GM23338 (cell line): ENCODE data around the gene SPATA31D1. TPM values are rescaled to one million over a fixed set of nuclear protein-coding genes. Genes with fewer than 3 reads are reported as not detected.

ENCODE experiments used
- ATAC-seq: fragments of 200-7000 bp; cut with Tn5 transposase; 3 replicates; pipeline ENCODE4 v1.9.1; 2020
- DNase-seq: peaks from one replicate; pipeline ENCODE4 v3.0.0-alpha.2; 2015; ENCODE audit warnings: low spot score
- H2AFZ ChIP-seq: fragments of 200-600 bp; sonication (generic); 2 replicates; pipeline ENCODE4 v1.8.0; 2016; ENCODE audit warnings: antibody characterized with exemption, mild to moderate bottlenecking, moderate library complexity
- H3F3A ChIP-seq: fragments of 200-600 bp; sonication (generic); replicated peaks from 2 replicates; pipeline ENCODE4 v1.8.0; 2017; ENCODE audit warnings: antibody characterized with exemption, mixed run types, low read depth
- H3K27ac ChIP-seq: fragments of 200-600 bp; sonication (generic); 2 replicates; pipeline ENCODE4 v1.6.1; 2016; ENCODE audit warnings: low read depth
- H3K27me3 ChIP-seq: fragments of 200-600 bp; sonication (generic); 2 replicates; pipeline ENCODE4 v1.8.0; 2016; ENCODE audit warnings: mild to moderate bottlenecking, mixed run types, moderate library complexity; ENCODE audit not compliant: insufficient read depth
- H3K36me3 ChIP-seq: fragments of 200-600 bp; sonication (generic); 2 replicates; pipeline ENCODE4 v1.8.0; 2016; ENCODE audit warnings: mild to moderate bottlenecking; ENCODE audit not compliant: insufficient read depth
- H3K4me1 ChIP-seq: fragments of 200-600 bp; sonication (generic); 2 replicates; pipeline ENCODE4 v1.8.0; 2016; ENCODE audit warnings: mild to moderate bottlenecking, moderate library complexity; ENCODE audit not compliant: insufficient read depth
- H3K4me2 ChIP-seq: fragments of 200-600 bp; sonication (generic); 2 replicates; pipeline ENCODE4 v1.7.1; 2017; ENCODE audit warnings: mixed run types
- H3K4me3 ChIP-seq: fragments of 200-600 bp; sonication (generic); 2 replicates; pipeline ENCODE4 v1.6.1; 2016; ENCODE audit warnings: mixed run types
- H3K79me2 ChIP-seq: fragments of 200-600 bp; sonication (generic); replicated peaks from 2 replicates; pipeline ENCODE4 v1.8.0; 2017; ENCODE audit warnings: mild to moderate bottlenecking; ENCODE audit not compliant: insufficient read depth
- H3K9me2 ChIP-seq: fragments of 200-600 bp; sonication (generic); 2 replicates; pipeline ENCODE4 v1.8.0; 2017; ENCODE audit not compliant: insufficient read depth
- H4K20me1 ChIP-seq: fragments of 200-600 bp; sonication (generic); replicated peaks from 2 replicates; pipeline ENCODE4 v1.8.0; 2017; ENCODE audit warnings: mild to moderate bottlenecking; ENCODE audit not compliant: insufficient read depth
- H3K27ac Mint-ChIP-seq: 2 replicates; pipeline ENCODE4 v1.8.0; 2020; ENCODE audit warnings: inconsistent platforms, mild to moderate bottlenecking, moderate library complexity, mixed read lengths
- H3K27me3 Mint-ChIP-seq: 3 replicates; pipeline ENCODE4 v1.8.0; 2022; ENCODE audit warnings: low read depth, mild to moderate bottlenecking, moderate library complexity, mixed read lengths, inconsistent platforms; ENCODE audit not compliant: insufficient read depth, poor library complexity
- H3K36me3 Mint-ChIP-seq: 3 replicates; pipeline ENCODE4 v1.8.0; 2021; ENCODE audit warnings: low read depth, mild to moderate bottlenecking, inconsistent platforms, moderate library complexity, mixed read lengths
- H3K4me1 Mint-ChIP-seq: 3 replicates; pipeline ENCODE4 v1.8.0; 2020; ENCODE audit warnings: mild to moderate bottlenecking, inconsistent platforms, mixed read lengths
- H3K4me3 Mint-ChIP-seq: 3 replicates; pipeline ENCODE4 v1.8.0; 2021; ENCODE audit warnings: moderate library complexity, mild to moderate bottlenecking, inconsistent platforms, mixed read lengths
- H3K9me3 Mint-ChIP-seq: 3 replicates; pipeline ENCODE4 v1.8.0; 2020; ENCODE audit warnings: moderate library complexity, mild to moderate bottlenecking, inconsistent platforms, mixed read lengths
- CTCF ChIP-seq, 2 experiments: fragments of 200-600 bp in 1 of 2; sonication (generic) in 1 of 2; conservative IDR thresholded peaks; 2 replicates each; pipeline versions ENCODE4 v1.5.1 to v1.6.1; 2016 to 2017; ENCODE audit warnings: antibody characterized with exemption in 2 of 2, low read depth in 2 of 2, mild to moderate bottlenecking in 2 of 2, moderate library complexity in 1 of 2
- EZH2 ChIP-seq: fragments of 200-600 bp; sonication (generic); IDR thresholded peaks from one replicate; pipeline ENCODE4 v1.8.0; 2017; ENCODE audit warnings: antibody characterized with exemption, mild to moderate bottlenecking, low read depth; ENCODE audit not compliant: unreplicated experiment
- JUNB ChIP-seq: IDR thresholded peaks from one replicate; pipeline ENCODE4 v1.6.1; 2016; ENCODE audit warnings: antibody characterized with exemption; ENCODE audit not compliant: unreplicated experiment
- POLR2AphosphoS5 ChIP-seq: IDR thresholded peaks from 2 replicates; pipeline ENCODE4 v1.6.1; 2016; ENCODE audit warnings: antibody characterized with exemption, low read depth
- STAT1 ChIP-seq: IDR thresholded peaks from one replicate; pipeline ENCODE4 v1.6.1; 2016; ENCODE audit warnings: antibody characterized with exemption; ENCODE audit not compliant: unreplicated experiment
- ZNF114 ChIP-seq: fragments of 250-450 bp; sonication (Bioruptor Pico); IDR thresholded peaks from 2 replicates; pipeline ENCODE4 v1.5.0; 2020; ENCODE audit warnings: mild to moderate bottlenecking, moderate library complexity
- polyA plus RNA-seq: library from polyadenylated mRNA; unstranded; fragments of >200 nt; fragmentation: Nextera tagmentation; extraction: Ambion mirVana; gene quantifications from 2 replicates; pipeline ENCODE4 v1.2.1, GENCODE V29; 2016
- total RNA-seq: library from RNA; depleted of rRNA; stranded (reverse); fragments of >200 nt; shearing (Covaris generic); gene quantifications from 2 replicates; pipeline ENCODE4 v1.2.3, GENCODE V29; 2014
- TF ChIP-seq, protein P1 (sequence below): IDR thresholded peaks from one replicate; pipeline ENCODE4 v1.6.1; 2018; ENCODE audit warnings: antibody characterized with exemption; ENCODE audit not compliant: unreplicated experiment
- TF ChIP-seq, protein P2 (sequence below): IDR thresholded peaks from 2 replicates; pipeline ENCODE4 v1.6.1; 2016; ENCODE audit warnings: antibody characterized with exemption
- TF ChIP-seq, protein P3 (sequence below): fragments of 250-450 bp; sonication (Bioruptor Pico); IDR thresholded peaks from 2 replicates; pipeline ENCODE4 v1.5.0; 2020; ENCODE audit warnings: mild to moderate bottlenecking, moderate library complexity

SPATA31D1 gene
- total and polyA plus RNA-seq, 2 experiments from 2014 or later, result not detected

- peaks cover 10% of the 10 kb centered on the region for H3K9me3 Mint-ChIP-seq
- H4K20me1 ChIP-seq, result no peaks in the 10 kb centered on the region
- H3K4me3 ChIP-seq, result no peak overlapping the region
- H3K79me2 ChIP-seq, result no peaks in the 10 kb centered on the region
- no peak for TF ChIP-seq POLR2AphosphoS5
- H3K27me3 ChIP-seq, result no peaks in the 10 kb centered on the region
- DNase-seq, result no peak
- no peaks in the 10 kb centered on the region for H3K27me3 Mint-ChIP-seq
- no peaks in the 10 kb centered on the region for H3K4me1 ChIP-seq
- no peak for ATAC-seq
- H2AFZ ChIP-seq, result no peak overlapping the region
- no peak overlapping the region for H3K27ac Mint-ChIP-seq
- peaks cover 5% of the 10 kb centered on the region for H3K9me2 ChIP-seq
- no peak overlapping the region for H3K4me3 Mint-ChIP-seq
- H3K4me2 ChIP-seq, result no peak overlapping the region
- no peaks in the 10 kb centered on the region for H3K36me3 ChIP-seq
- no peaks in the 10 kb centered on the region for H3F3A ChIP-seq
- H3K4me1 Mint-ChIP-seq, result no peaks in the 10 kb centered on the region
- H3K27ac ChIP-seq, result no peak overlapping the region
- H3K36me3 Mint-ChIP-seq, result peaks cover 4% of the 10 kb centered on the region
These were observed 31.8 kb downstream of the SPATA31D1 start for GRCh38 chr9:82020331-82020730.

GRCh38 chr9:82021198-82021597 lies 32.6 kb downstream of the SPATA31D1 start:
- no peaks in the 10 kb centered on the region for H3K36me3 ChIP-seq
- no peaks in the 10 kb centered on the region for H3K4me1 Mint-ChIP-seq
- H3K27me3 ChIP-seq, result no peaks in the 10 kb centered on the region
- no peaks in the 10 kb centered on the region for H3F3A ChIP-seq
- no peaks in the 10 kb centered on the region; the same call in 2 of the 3 replicates for H3K36me3 Mint-ChIP-seq
- ATAC-seq, result no peak
- H3K27me3 Mint-ChIP-seq, result no peaks in the 10 kb centered on the region
- peaks cover 5% of the 10 kb centered on the region for H3K9me2 ChIP-seq
- H3K4me3 Mint-ChIP-seq, result no peak overlapping the region
- H3K4me3 ChIP-seq, result no peak overlapping the region
- no peaks in the 10 kb centered on the region for H4K20me1 ChIP-seq
- H3K4me2 ChIP-seq, result no peak overlapping the region
- H3K79me2 ChIP-seq, result no peaks in the 10 kb centered on the region
- no peak for DNase-seq
- H3K4me1 ChIP-seq, result no peaks in the 10 kb centered on the region
- no peak overlapping the region for H3K27ac ChIP-seq
- H3K9me3 Mint-ChIP-seq, result peaks cover 5% of the 10 kb centered on the region; the same call in 1 of the 3 replicates
- peak overlapping the region; percentile 16; the same call in 1 of the 2 replicates for H3K27ac Mint-ChIP-seq
- peak overlapping the region; percentile 67; the same call in 1 of the 2 replicates for H2AFZ ChIP-seq
- TF ChIP-seq POLR2AphosphoS5, result no peak
- TF ChIP-seq, protein P1, sequence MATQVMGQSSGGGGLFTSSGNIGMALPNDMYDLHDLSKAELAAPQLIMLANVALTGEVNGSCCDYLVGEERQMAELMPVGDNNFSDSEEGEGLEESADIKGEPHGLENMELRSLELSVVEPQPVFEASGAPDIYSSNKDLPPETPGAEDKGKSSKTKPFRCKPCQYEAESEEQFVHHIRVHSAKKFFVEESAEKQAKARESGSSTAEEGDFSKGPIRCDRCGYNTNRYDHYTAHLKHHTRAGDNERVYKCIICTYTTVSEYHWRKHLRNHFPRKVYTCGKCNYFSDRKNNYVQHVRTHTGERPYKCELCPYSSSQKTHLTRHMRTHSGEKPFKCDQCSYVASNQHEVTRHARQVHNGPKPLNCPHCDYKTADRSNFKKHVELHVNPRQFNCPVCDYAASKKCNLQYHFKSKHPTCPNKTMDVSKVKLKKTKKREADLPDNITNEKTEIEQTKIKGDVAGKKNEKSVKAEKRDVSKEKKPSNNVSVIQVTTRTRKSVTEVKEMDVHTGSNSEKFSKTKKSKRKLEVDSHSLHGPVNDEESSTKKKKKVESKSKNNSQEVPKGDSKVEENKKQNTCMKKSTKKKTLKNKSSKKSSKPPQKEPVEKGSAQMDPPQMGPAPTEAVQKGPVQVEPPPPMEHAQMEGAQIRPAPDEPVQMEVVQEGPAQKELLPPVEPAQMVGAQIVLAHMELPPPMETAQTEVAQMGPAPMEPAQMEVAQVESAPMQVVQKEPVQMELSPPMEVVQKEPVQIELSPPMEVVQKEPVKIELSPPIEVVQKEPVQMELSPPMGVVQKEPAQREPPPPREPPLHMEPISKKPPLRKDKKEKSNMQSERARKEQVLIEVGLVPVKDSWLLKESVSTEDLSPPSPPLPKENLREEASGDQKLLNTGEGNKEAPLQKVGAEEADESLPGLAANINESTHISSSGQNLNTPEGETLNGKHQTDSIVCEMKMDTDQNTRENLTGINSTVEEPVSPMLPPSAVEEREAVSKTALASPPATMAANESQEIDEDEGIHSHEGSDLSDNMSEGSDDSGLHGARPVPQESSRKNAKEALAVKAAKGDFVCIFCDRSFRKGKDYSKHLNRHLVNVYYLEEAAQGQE, result no peak
- no peak for TF ChIP-seq JUNB
- no peak for TF ChIP-seq STAT1
- TF ChIP-seq, protein P2, sequence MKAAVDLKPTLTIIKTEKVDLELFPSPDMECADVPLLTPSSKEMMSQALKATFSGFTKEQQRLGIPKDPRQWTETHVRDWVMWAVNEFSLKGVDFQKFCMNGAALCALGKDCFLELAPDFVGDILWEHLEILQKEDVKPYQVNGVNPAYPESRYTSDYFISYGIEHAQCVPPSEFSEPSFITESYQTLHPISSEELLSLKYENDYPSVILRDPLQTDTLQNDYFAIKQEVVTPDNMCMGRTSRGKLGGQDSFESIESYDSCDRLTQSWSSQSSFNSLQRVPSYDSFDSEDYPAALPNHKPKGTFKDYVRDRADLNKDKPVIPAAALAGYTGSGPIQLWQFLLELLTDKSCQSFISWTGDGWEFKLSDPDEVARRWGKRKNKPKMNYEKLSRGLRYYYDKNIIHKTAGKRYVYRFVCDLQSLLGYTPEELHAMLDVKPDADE, result no peak
- TF ChIP-seq EZH2, result no peak
- no peak for TF ChIP-seq ZNF114 (CRISPR knock-in tag)
- no peak for TF ChIP-seq CTCF (conservative IDR thresholded peaks at IDR 0.05; ENCODE audit: low read depth in 2 of 2)
- TF ChIP-seq, protein P3, sequence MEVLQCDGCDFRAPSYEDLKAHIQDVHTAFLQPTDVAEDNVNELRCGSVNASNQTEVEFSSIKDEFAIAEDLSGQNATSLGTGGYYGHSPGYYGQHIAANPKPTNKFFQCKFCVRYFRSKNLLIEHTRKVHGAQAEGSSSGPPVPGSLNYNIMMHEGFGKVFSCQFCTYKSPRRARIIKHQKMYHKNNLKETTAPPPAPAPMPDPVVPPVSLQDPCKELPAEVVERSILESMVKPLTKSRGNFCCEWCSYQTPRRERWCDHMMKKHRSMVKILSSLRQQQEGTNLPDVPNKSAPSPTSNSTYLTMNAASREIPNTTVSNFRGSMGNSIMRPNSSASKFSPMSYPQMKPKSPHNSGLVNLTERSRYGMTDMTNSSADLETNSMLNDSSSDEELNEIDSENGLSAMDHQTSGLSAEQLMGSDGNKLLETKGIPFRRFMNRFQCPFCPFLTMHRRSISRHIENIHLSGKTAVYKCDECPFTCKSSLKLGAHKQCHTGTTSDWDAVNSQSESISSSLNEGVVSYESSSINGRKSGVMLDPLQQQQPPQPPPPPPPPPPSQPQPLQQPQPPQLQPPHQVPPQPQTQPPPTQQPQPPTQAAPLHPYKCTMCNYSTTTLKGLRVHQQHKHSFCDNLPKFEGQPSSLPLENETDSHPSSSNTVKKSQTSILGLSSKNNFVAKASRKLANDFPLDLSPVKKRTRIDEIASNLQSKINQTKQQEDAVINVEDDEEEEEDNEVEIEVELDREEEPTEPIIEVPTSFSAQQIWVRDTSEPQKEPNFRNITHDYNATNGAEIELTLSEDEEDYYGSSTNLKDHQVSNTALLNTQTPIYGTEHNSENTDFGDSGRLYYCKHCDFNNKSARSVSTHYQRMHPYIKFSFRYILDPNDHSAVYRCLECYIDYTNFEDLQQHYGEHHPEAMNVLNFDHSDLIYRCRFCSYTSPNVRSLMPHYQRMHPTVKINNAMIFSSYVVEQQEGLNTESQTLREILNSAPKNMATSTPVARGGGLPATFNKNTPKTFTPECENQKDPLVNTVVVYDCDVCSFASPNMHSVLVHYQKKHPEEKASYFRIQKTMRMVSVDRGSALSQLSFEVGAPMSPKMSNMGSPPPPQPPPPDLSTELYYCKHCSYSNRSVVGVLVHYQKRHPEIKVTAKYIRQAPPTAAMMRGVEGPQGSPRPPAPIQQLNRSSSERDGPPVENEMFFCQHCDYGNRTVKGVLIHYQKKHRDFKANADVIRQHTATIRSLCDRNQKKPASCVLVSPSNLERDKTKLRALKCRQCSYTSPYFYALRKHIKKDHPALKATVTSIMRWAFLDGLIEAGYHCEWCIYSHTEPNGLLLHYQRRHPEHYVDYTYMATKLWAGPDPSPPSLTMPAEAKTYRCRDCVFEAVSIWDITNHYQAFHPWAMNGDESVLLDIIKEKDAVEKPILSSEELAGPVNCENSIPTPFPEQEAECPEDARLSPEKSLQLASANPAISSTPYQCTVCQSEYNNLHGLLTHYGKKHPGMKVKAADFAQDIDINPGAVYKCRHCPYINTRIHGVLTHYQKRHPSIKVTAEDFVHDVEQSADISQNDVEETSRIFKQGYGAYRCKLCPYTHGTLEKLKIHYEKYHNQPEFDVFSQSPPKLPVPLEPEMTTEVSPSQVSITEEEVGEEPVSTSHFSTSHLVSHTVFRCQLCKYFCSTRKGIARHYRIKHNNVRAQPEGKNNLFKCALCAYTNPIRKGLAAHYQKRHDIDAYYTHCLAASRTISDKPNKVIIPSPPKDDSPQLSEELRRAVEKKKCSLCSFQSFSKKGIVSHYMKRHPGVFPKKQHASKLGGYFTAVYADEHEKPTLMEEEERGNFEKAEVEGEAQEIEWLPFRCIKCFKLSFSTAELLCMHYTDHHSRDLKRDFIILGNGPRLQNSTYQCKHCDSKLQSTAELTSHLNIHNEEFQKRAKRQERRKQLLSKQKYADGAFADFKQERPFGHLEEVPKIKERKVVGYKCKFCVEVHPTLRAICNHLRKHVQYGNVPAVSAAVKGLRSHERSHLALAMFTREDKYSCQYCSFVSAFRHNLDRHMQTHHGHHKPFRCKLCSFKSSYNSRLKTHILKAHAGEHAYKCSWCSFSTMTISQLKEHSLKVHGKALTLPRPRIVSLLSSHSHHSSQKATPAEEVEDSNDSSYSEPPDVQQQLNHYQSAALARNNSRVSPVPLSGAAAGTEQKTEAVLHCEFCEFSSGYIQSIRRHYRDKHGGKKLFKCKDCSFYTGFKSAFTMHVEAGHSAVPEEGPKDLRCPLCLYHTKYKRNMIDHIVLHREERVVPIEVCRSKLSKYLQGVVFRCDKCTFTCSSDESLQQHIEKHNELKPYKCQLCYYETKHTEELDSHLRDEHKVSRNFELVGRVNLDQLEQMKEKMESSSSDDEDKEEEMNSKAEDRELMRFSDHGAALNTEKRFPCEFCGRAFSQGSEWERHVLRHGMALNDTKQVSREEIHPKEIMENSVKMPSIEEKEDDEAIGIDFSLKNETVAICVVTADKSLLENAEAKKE, result no peak
